ENCODE data around the gene CCNC.
A peak's percentile ranks its signal among the peaks of the same experiment; 100 is the strongest.
"Not testable (repeated sequence)": the region's sequence is repeated elsewhere in the genome, so short reads cannot be mapped to it uniquely, and the experiment has no call there.

The CCNC gene

DNA sequence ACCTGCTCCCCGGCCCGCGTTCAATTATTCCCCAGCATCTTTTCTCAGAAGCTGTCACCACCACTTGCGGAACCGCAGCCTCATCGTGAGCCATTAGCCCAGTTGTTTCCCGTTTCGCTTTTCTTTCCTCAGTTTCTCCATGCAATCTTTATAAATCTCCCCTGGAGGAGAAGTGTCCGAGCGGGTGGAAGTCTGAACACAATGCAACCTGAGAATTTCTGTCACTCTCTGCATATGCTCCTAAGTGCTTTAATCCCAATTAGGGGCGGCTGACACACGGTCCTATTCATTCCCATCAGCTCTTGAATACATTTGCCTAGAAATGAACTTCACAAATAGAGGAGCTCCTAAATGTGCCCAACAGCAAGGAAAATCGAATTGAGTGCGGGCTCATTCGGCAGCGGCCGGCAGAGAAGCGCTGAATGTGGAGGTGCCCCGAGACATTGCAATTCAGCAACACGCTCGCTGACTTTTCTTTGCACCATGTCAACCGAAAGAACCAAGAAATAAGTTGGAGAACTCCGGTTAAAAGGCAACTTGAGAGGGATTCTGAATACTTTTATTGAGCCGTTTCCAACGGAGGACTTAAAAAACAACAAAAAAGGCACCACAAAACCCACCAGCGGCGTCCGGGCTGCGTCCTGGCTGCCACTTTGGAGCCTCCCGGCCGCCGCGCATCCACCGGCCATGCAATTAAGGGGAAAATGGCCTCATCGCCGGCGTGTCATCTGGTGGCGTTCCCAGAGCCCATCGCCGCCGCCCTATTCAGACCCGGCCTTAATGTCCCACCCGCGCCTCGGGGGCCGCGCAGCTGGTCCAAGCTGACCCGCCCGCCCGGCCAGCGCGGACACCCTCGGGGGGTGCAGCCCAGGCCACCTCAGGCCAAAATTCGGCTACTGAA, 34.3 kb upstream of the CCNC start:
- no peak for DNase-seq

DNA sequence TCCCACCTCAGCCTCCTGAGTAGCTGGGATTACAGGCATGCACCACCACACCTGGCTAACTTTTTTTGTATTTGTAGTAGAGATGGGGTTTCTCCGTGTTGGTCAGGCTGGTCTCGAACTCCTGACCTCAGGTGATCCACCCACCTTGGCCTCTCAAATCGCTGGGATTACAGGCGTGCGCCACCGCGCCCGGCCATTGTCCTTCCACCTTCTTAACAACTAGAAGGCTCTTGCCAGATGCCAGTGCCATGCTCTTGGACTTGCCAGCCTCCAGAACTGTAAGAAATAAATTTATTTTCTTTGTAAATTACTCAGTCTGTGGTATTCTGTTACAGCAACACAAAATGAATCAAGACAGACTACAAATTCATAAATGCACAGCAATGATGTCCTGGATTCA, 26.2 kb upstream of the CCNC start:
- not testable (repeated sequence) for DNase-seq

DNA sequence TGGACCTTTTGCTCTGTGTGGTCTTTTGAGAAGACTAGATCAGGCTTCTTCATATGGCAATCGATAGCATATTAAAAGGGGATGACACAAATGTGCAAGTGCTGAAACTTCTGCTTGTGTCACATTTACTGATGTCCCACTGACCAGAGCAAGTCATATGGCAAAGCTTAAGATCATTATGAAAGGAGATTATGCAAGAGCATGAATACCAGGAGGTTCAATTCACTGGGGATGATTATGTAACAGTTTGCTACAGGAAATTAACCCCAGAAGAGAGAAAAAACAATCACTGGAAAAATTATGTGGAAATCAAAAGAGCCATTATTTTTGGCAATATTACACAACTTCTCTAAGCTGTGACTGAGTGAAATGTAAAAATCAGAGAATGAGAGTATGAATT, 24.4 kb upstream of the CCNC start:
- DNase-seq: no peak

DNA sequence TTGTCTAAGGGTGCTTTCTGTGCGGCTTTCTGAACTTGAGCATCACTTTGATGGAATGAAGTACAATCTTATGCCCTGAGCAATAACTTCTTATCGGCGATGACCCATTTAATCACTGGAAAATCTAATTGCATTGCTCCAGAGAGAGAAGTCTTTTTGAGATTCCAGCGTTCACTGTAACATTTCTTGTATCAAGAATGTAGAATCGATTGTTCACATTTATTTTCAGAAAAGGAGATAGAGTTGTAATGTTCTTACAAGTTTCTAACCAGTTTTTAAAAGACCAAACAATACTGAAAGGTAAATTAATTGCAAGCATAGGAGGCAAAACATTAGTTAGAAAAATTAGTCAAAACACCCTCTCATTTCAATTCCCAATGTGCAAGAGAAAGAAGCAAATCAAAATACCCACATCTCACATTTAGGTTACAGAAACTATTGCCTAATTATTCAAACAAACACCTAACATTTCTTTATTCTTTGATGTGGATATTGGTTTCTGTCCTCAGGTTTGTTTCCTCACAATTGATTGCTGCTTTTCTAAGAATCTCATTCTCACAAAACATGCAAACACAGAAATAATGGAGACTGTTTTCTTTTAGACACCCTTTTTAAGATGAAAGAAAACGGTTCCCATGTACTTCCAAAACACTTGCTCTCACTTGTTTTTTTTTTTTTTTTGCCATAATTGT, 23.4 kb upstream of the CCNC start:
- no peak for DNase-seq

DNA sequence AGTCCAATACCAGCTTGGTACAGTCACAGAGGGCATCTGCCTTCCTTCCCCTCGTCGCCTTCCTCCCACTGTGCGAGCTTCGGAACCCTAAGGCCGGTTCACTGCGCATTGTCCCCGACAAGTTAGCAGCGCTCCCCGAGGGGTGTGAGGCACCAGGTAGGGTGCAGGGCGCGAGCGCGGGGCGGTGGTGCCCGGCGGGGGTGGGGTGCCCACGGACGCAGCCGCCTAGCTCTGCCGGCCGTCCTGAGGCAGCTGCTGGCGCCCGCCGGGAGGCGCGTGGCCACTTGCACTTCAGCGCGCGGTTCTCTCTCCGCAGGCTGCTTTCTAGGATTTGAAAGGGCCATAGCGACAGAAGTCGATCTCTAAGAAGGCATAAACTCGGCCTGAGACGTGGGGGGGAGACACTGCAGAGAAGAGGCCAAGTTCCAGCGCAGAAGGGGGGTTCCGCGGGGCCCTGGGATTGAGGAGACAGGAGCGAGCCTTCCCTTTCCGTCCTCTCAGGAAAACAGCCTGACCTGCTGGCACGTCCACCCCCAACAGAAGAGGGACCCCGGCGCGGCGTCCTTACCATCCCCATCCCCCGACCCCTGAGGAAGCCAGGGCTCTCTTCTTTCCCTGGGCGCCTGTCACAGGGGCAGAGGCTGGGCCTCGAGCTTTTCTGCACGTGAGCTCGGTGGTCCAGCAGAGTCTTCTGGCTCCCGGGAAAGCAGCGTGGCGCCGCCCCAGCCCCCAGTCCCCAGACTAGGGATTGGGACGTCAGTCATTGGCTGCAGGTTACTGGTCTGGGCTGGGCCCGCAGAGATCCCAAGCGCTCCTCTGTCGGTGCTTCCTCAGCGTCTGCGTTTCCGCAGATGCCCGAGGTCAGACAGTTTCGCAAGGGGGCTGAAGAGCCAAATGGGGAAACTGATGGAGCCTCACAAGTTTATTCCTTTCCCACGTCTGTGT, 22.5 kb upstream of the CCNC start:
- no peak for DNase-seq

DNA sequence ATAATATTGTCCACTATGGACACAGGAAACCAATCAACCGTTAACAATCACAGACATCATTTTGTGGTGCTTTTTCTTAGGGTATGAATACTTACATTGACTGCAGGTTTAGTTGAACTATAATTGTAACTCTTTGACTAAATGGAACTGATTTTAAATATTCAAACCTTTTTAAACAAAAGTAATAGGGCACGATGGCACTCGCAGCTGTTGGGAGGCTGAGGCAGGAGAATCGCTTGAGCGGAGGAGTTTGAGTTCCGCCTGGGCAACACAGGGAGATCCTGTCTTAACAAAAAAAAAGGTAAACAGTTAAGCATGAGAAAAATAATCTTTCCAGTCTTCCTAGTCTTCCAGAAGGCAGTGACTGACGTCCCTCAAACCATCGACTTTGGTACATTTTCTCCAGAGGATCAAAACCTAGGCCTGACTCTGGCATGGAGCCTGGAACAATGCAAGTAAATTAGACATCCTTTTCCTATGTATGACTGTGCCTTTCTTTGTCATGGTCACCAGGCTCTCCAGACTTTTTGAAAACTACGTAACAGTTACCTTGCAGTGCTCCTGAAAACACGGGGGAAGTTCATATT, 21.5 kb upstream of the CCNC start:
- no peak for DNase-seq

DNA sequence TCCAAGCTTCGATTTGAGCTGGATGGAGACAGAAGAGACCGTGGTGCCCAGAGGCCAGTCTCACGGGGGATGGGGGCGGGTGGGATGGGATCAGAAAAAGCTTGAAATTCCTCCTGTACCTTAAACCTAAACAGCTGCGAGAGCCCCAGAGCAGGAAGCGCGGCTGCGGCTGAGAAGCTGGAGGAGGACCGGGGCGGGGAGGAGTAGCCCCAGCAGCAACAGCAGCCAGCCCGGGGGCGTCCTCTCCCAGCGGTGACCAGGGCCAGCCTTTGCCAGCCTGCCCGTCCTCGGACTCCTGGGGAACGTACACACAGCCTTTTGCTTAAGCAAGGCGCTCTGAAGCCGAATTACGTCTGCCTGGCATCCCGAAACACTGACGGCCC, 20.8 kb upstream of the CCNC start:
- no peak for DNase-seq

DNA sequence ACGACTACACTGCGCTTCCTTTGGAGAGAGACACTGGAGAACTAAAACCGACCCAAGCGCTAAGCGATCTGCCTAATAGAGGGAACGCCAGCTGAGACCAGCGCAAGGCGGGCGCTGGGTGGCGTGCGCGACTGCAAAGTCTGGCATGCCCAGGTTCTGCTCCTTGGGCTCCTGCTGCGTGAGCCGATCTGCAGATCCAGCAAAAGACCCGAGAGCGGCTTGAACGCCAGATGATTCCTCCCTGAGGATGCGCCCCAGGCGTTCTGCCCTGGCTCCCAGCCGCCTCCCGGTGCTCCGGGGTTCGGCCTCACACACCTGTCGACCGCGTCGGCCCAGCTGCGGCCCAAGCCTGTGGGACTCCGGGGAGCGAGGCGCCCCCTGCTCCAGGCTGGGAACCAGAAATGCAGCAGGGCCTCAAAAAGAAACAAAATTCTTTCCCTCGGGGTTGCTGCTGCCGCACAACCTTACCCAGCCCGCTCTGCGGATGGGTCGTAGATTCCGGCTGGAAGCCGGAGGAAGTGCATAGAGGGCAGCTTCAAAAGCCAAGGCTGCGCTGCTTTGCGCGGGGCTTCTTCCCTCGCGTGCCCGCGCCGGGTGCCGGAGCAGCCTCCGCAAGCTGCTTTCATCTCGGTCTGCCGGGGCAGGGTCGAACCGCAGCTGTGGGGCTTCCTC, 20.3 kb upstream of the CCNC start:
- DNase-seq: peak; percentile 15 to 39

DNA sequence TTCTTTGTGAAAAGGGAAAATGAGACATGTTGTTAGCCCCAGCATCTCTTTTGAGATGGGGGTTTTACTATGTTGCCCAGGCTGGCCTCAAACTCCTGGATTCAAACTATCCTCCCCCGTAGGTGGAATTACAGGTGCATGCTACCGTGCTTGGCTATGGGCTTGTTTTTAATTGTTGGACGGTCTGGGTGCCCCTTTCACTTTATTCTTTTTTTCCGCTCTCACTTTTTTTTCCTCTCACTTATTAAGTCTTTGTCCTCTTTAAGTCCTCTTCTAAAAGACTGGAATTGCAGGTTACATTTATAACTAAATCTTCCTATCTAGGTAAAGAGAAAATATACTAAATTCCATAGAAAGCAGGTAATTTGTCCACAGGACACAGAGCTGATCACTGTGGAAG, 19.3 kb upstream of the CCNC start:
- DNase-seq: no peak

DNA sequence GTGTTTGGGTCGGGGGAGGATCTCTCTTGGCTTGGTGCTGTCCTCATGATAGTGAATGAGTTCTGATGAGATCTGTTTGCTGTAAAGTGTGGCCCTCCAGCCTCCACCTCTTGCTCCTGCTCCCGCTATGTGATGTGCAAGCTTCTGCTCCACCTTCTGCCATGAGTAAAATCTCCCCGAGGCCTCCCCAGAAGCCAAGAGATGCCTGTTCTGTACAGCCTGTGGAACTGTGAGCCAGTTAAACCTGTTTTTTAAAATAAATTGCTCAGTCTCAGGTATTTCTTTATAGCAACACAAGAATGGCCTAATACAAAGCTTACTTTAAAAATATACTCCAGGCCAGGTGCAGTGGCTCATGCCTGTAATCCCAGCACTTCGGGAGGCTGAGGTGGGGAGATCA, 11.3 kb upstream of the CCNC start:
- no peak for DNase-seq

DNA sequence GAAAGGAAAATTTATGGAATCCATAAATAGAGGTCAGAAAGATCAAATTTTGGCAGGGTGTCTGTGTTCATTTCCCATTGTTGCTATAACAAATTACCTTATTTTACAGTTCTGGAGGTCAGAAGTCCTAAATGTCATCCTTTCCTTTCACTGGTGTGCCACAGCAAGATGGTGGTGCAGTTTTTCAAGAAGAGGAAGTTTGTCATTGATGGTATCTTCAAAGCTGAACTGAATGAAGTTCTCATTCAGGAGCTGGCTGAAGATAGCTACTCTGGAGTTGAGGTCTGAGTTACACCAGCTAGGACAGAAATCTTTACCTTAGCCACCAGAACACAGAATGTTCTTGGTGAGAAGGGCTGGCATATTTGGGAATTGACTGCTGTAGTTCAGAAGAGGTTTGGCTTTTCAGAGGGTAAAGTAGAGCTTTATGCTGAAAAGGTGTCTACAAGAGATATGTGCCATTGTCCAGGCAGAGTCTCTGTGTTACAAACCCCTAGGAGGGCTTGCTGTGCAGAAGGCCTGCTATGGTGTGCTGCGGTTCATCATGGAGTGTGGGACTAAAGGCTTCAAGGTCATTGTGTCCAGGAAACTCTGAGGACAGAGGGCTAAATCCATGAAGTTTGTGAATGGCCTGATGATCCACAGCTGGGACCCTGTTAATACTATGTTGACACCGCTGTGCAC, 7.2 kb upstream of the CCNC start:
- no peak for DNase-seq

DNA sequence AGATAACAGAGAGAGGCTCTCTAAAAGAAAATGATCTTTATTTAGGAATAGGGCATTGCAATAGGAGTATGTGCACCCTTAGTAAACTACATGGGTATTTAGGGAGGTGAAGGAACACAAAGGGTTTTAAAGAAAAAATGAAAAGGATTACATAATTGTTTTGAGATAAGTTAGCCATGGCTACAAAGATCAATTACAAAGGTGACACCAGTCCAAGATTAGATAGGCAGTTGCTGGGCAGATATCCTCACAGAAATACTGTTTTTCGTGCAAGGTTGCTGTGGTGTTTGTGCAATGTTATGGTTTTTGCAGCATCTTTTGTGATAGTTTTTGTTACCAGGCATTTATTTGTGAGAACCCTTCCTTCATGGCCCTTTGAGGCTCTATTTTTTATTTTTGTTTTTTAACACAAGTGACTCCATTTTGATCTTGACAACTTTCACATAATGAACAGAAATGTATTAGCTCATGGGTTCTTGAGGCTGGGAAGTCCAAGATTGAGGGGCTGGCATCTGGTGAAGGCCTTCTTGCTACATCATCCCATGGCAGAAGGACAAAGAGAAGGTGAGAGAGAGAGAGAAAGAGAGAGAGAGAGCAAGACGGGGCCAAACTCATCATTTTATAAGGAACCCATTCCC, 5.6 kb upstream of the CCNC start:
- no peak for DNase-seq

DNA sequence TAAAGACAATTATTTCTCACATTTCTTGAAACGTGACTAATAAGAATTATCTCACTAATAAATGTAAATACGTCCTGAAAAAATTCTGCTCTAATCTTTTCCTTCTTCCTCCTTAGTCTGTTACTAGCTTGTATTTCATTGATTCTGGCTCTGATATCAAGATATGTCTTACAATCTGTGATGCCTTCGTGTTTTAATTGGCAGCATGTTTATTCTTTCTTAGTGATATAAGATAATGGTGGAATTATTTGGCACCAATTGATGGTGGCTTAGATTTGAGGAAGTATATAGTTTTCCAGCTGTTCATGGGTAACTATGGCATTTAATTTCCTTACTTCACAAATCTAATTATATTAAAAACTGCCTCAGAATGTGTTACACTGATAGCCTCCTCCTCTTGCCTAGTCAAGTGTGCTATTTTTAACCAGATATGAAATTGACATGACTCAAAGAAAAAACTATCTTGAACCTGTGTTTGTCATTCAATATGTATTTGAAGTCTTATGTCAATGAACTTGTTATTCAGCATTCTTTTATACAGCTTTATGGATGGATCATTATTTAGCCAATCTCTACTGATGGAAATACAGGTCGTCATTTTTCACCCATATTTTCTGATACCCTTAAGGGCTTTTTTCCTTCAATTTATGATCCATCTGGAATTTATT, 5.3 kb downstream of the CCNC start:
- DNase-seq: no peak

DNA sequence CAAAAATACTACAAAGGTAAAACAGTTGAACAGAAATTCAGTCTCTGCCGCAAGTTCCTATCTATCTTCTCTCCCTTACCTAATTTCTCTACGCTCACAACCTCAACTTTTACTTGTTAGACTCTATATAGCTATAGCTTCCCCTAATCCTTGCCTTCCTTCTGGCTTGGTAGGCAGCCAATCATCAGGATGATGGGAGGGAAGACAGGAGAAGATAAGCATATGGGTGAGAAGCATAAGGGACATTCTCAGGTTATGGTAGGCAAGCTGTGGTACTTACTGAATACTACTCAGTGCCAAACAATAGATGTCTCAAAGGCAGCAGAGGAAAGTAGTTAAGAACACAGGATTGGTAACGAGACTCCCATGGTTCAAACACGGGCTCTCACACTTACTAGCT, 7.8 kb downstream of the CCNC start:
- no peak for DNase-seq

DNA sequence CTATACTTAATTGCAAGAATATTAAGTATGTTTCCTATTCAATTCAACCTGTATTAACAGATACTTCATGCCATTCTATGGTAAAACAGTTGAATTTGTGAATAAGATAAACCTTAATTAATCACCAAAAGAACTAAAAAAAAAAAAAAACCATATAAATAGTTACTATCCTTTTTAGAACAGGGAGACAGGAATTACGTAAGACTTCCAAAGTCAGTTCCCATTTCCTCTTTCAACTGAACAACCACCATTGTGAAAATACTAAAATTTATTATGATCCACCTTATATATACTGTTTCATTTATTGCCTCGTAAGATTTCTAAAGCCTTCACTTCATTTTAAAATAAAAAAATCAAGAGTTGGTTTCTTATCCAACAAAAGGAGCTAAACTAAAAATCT, 9.4 kb downstream of the CCNC start:
- no peak for DNase-seq

DNA sequence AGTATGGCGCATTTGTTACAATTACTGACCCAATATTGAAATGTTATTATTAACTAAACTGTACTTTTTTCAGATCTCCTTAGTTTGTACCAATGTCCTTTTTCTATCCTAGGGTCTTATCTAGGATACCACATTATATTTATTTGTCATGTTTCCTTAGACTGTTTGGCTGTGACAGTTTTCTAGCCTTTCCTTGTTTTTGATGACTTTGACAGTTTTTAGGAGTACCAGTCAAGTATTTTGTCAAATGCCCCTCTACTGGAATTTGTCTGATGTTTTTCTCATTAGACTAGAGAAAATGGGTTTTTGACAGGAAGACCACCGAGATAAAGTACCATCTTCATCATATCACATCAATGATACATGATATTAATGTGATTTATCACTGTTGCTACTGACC, 14.6 kb downstream of the CCNC start:
- no peak for DNase-seq

DNA sequence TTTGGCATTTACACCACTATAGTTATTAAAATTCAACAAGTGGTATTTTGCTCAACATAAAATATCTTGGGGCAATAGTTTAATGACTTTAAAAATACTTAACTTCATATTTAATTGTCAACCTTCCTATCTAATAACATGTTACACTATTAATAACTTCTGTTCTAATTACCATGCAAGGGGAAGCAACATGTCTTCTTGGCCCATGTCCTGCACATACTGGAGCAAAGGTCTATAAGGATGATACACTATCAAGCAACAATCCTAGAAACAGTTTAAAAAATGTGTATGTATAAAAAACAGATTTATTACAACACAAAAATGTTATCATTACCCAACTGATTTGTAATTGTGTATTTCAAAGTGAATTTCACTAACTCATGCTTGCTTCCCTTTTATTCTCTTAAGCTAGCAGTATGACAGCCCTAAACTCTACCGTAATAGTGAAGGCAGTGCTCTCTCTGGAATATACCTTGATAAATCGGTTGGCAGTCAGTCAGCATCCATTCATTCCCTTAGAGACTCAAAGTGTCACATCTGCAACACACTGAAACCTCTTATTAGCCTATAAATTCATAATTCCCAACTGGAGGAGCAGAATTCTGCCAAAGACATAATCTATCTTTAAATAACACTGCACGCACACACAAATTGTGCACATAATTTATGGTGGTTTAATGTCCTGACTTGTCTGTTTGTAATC, 18.3 kb downstream of the CCNC start:
- no peak for DNase-seq

DNA sequence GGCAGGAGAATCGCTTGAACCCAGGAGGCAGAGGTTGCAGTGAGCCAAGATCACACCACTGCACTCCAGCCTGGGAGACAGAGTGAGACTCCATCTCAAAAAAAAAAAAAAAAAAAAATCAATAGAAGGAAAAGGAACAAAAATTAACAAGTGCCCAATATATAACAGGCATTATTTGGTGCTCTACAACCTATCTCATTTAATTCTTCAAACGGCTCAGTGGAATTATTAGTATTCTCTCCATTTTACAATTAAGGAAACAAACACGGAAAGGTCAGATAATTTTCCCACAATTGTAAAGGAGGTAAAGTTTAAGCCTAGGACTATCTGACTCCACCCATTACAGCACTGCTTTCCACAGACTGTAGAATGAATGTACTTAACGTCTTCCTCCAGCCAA, 19.8 kb downstream of the CCNC start:
- DNase-seq: no peak

DNA sequence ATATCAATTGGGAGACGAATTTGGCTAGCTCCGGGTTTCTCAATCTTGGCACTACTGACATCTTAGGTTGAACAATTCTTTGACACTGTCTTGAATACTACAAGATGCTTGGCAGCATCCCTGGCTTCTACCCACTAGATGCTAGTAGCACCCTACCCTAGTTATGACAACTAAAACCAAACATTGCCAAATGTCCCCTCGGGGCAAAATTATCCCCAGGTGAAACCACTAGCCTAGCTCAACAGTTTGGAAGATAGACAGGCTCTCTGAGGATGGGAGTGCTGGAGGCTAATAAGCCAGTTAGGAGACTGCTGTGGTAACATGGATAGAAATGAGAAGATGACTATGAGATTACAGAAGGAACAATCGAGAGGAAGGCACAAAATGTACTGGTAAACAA, 20.9 kb downstream of the CCNC start:
- no peak for DNase-seq

DNA sequence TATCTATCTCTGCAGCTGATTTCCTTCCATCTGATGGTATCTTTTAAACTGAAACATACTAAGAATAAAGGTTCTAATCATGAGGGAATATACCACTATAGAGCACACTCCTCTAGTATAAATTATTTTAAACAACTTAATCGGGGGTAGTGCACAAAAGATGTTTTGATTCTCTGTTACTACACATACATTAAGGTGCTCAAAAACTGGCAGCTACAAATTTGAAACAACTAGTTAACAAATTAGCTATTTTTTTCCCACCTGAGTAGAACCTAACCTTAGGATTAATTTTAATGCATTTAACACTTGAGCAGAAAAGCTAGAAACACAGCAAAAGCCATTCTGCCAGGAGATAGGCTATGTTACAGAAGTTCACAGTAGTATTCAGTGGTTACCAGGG, 23.0 kb downstream of the CCNC start:
- no peak for DNase-seq
